Lung (tissue), 12 donors: Measurements from ENCODE around the gene TLR1. TPM values are rescaled to one million over a fixed set of nuclear protein-coding genes. Genes with fewer than 3 reads are reported as not detected.

Experiments
- ATAC-seq: fragments of 200-7000 bp; cut with Tn5 transposase; one replicate; pipeline ENCODE4 v1.9.1; 2020; ENCODE audit warnings: moderate number of reproducible peaks; ENCODE audit not compliant: insufficient read depth, low FRiP score
- DNase-seq, 3 donors: peaks; one replicate each; pipeline ENCODE4 v3.0.0-alpha.2; 2013 to 2017
- H3K27ac ChIP-seq, 2 donors: one replicate each; pipeline ENCODE4 v1.5.1; 2013; ENCODE audit warnings: mild to moderate bottlenecking in 2 of 2, moderate library complexity in 2 of 2, control low read depth in 1 of 2, inconsistent platforms in 1 of 2, low read depth in 1 of 2, low read length in 1 of 2
- H3K27me3 ChIP-seq, 3 donors: one replicate each; pipeline ENCODE4 v1.5.1; 2013; ENCODE audit warnings: low read length in 2 of 3; ENCODE audit not compliant: control insufficient read depth in 3 of 3, insufficient read depth in 3 of 3
- H3K36me3 ChIP-seq, 4 donors: one replicate each; pipeline ENCODE4 v1.5.1; 2013; ENCODE audit warnings: low read length in 4 of 4, mild to moderate bottlenecking in 1 of 4, moderate library complexity in 1 of 4; ENCODE audit not compliant: control insufficient read depth in 4 of 4, insufficient read depth in 4 of 4
- H3K4me1 ChIP-seq, 5 donors: one replicate each; pipeline ENCODE4 v1.5.1; 2013; ENCODE audit warnings: low read length in 5 of 5, mild to moderate bottlenecking in 2 of 5, moderate library complexity in 1 of 5; ENCODE audit not compliant: control insufficient read depth in 5 of 5, insufficient read depth in 5 of 5
- H3K4me3 ChIP-seq: one replicate; pipeline ENCODE4 v1.5.1; 2013; ENCODE audit warnings: mild to moderate bottlenecking, control low read depth, moderate library complexity
- H3K9ac ChIP-seq, 2 donors: one replicate each; pipeline ENCODE4 v1.5.1; 2013; ENCODE audit warnings: low read length in 2 of 2, control low read depth in 1 of 2; ENCODE audit not compliant: insufficient read depth in 1 of 2
- H3K9me3 ChIP-seq, 4 donors: one replicate each; pipeline ENCODE4 v1.5.1; 2013; ENCODE audit warnings: low read length in 3 of 4, mild to moderate bottlenecking in 1 of 4, moderate library complexity in 1 of 4; ENCODE audit not compliant: control insufficient read depth in 4 of 4, insufficient read depth in 3 of 4
- WGBS, 2 donors: extraction: QIAGEN DNeasy Blood & Tissue Kit; methylation state at CpG; one replicate each; pipeline ENCODE4 v1.1.7; 2013; 5-methylcytosine and 5-hydroxymethylcytosine counted together
- polyA plus RNA-seq, 2 donors: library from polyadenylated mRNA; stranded (reverse); fragments of 200-250 nt; gene quantifications; one replicate each; pipeline ENCODE4 v1.2.1, GENCODE V29; 2013
- total RNA-seq, 2 donors: library from RNA; depleted of rRNA in 1 of 2; stranded (reverse); fragments of >200 nt in 1 of 2; gene quantifications; one replicate each; pipeline ENCODE4 v1.2.1, GENCODE V29; 2014 to 2021
- TF ChIP-seq, protein P1 (sequence below): IDR thresholded peaks from 2 replicates; pipeline ENCODE4 v1.5.1; 2012; ENCODE audit warnings: mild to moderate bottlenecking; ENCODE audit errors: control extremely low read depth, extremely low read depth
- donor health status: control.
- donor health status: control.
- donor health status: Bipolar disorder and iron deficiency.
- donor health status: healthy.
- donor health status: DM: yes; HTN: yes; CAD: no.

The TLR1 gene
- total and polyA plus RNA-seq, 4 donors = 2.4 to 31.4 (median 25.3) TPM

DNA sequence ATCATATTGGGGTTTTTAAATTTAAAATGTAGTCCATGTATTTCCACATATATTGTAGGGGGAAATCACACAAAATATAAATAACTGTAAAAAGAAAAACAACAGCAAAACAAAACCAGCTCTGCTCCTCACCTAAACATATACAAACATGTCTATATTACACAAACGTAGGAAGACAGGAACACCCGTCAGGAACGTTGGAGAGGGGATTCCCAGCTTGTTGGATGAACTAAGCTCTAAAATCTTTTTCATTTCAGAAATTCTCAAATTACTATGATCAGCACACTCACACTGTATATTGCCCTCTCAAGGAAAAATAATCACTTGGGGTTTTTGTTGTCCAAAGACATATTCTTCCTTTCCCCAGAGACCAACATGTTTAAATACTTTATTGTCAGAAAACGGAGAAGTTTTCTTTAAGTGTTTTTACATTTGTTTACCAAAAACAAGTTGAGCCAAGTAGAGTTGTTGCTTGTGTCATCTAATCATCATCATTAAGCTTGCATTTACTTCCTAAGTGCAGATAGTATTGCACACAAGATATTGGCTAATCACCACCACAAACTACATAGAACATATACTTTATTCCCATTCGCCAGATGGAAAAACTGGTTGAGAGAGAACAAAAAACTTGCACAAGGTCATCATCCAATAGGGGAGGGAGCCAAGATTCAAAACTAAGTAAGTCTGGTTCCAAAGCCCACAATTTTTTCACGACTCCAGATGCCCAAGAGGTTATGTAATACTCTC, 19.4 kb downstream of the TLR1 start:
- 57 to 61% methylated on average over 6 of the region's 6 CpGs for WGBS, 2 donors
- H3K36me3 ChIP-seq = no peaks in the 10 kb centered on the region
- no peak overlapping the region for H3K9ac ChIP-seq
- no peaks in the 10 kb centered on the region for H3K9me3 ChIP-seq
- no peaks in the 10 kb centered on the region for H3K4me1 ChIP-seq
- ATAC-seq = no peak
- H3K27me3 ChIP-seq = no peaks in the 10 kb centered on the region
- TF ChIP-seq, protein P1, sequence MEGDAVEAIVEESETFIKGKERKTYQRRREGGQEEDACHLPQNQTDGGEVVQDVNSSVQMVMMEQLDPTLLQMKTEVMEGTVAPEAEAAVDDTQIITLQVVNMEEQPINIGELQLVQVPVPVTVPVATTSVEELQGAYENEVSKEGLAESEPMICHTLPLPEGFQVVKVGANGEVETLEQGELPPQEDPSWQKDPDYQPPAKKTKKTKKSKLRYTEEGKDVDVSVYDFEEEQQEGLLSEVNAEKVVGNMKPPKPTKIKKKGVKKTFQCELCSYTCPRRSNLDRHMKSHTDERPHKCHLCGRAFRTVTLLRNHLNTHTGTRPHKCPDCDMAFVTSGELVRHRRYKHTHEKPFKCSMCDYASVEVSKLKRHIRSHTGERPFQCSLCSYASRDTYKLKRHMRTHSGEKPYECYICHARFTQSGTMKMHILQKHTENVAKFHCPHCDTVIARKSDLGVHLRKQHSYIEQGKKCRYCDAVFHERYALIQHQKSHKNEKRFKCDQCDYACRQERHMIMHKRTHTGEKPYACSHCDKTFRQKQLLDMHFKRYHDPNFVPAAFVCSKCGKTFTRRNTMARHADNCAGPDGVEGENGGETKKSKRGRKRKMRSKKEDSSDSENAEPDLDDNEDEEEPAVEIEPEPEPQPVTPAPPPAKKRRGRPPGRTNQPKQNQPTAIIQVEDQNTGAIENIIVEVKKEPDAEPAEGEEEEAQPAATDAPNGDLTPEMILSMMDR = no peak
- no peak overlapping the region for H3K4me3 ChIP-seq
- DNase-seq = peak in 1 of 3 donors; percentile 16
- no peak overlapping the region for H3K27ac ChIP-seq

DNA sequence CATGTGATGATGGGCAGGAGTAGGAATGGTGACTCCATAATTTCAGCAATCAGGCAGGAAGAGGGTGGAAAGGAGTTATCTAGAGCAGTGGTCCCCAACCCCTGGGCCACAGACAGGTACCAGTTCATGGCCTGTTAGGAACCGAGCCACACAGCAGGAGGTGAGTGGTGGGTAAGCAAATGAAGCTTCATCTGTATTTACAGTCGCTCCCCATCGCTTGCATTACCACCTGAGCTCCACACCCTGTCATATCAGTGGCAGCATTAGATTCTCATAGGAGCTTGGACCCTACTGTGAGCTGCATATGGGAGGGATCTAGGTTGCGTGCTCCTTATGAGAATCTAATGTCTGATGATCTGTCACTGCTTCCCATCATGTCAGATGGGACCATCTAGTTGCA, 20.4 kb downstream of the TLR1 start:
- Histone ChIP-seq H3K27ac (no peak overlapping the region), H3K9me3 (no peaks in the 10 kb centered on the region), H3K4me3 (no peak overlapping the region), H3K27me3 (no peaks in the 10 kb centered on the region), H3K36me3 (no peaks in the 10 kb centered on the region), H3K4me1 (no peaks in the 10 kb centered on the region), H3K9ac (no peak overlapping the region)
- TF ChIP-seq, protein P1 = no peak
- WGBS, 2 donors = 93 to 98% methylated on average over 4 of the region's 4 CpGs
- no peak for ATAC-seq
- no peak for DNase-seq

DNA sequence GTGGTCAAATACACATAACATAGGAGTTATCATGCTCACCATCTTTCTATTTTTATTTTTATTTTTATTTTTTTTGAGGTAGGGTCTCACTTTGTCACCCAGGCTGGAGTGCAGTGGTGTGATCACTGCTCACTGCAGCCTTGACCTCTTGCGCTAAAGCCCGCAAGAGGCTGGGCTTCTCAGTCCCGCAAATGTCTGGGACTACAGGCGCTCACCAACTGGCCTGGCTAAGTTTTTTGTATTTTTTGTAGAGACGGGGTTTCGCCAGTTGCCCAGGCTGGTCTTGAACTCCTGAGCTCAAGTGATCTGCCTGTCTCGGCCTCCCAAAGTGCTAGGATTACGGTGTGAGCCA, 21.5 kb downstream of the TLR1 start:
- no peaks in the 10 kb centered on the region for H3K36me3 ChIP-seq
- H3K9ac ChIP-seq = no peak overlapping the region
- DNase-seq (no peak), ATAC-seq (no peak)
- TF ChIP-seq, protein P1 = no peak
- no peaks in the 10 kb centered on the region for H3K9me3 ChIP-seq
- no peaks in the 10 kb centered on the region for H3K4me1 ChIP-seq
- H3K27me3 ChIP-seq = no peaks in the 10 kb centered on the region
- H3K4me3 ChIP-seq = no peak overlapping the region
- 87 to 89% methylated on average over 8 of the region's 8 CpGs for WGBS, 2 donors
- H3K27ac ChIP-seq = no peak overlapping the region
